Stimulated activated CD8-positive, alpha-beta memory T cell treated with anti-CD3 and anti-CD28 coated beads, Interleukin-15, amount 100 ng/mL, for 48 hours (primary cell): ENCODE data around the gene MAGEA8.
"Not testable (repeated sequence)": the region's sequence is repeated elsewhere in the genome, so short reads cannot be mapped to it uniquely, and the experiment has no call there.

Experiments
- DNase-seq, 2 donors: peaks; one replicate each; pipeline ENCODE4 v3.0.0-alpha.2; 2020; ENCODE audit warnings: low read depth in 2 of 2

Gene MAGEA8

GRCh38 chrX:149903889-149904748 lies 23.1 kb downstream of the MAGEA8 start:
- DNase-seq, result no peak

DNA sequence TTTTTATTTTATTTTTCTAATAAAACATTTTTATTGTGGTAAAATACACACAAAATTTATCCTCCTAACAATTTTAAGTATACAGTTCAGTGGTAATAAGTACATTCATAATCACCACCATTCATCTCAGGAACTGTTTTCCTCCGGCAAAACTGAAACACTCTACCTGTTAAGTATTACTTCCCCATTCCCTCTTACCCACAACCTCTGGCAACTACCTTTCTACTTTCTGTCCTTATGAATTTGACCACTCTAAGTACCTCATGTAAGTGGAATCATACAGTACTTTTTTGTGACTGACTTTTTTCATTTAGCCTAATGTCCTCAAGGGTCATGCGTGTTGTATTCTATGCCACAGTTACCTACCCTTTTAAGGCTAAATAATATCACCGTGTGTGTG lies 27.3 kb downstream of the MAGEA8 start:
- DNase-seq, result no peak

DNA sequence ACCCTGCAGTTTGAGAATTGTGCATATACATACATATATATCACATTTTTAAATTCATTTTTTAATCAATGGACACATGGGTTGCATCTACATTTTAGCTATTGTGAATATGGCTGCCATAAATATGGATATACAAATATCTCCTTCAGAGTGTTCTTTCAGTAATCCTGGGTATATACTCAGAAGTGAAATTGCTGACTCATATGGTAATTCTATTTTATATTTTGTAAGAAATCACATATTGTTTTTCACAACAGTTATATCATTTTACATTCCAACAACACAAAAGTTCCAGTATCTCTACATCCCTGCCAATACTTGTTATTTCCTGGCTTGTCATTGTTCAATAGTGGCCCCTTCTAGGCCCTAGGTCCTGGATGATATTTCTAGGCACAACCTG lies 27.7 kb downstream of the MAGEA8 start:
- no peak for DNase-seq

GRCh38 chrX:149909324-149910177 lies 28.6 kb downstream of the MAGEA8 start:
- DNase-seq, result no peak

- DNase-seq, result no peak
Measured at GRCh38 chrX:149910178-149910695, 29.3 kb downstream of the MAGEA8 start.

GRCh38 chrX:149916745-149917392 lies 35.9 kb downstream of the MAGEA8 start:
- no peak for DNase-seq

DNA sequence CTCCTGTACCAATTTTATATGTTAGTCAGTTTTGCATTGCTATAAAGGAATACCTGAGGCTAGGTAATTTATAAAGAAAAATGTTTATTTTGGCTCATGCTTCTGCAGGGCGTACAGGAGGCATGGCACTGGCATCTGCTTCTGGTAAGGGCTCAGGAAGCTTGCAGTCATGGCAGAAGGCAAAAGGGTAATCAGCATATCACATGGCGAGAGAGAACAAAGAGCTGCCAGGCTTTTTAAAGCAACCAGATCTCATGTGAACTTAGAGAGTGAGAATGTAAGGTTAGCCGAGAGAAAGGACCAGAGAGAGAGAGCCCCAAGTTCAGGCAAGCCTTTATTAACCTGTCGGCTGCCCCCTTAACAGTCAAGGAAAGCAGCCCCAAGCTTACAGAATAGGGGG lies 42.9 kb downstream of the MAGEA8 start:
- DNase-seq, result not testable (repeated sequence)

- not testable (repeated sequence) for DNase-seq
Measured at GRCh38 chrX:149924434-149924833, 43.5 kb downstream of the MAGEA8 start.

DNA sequence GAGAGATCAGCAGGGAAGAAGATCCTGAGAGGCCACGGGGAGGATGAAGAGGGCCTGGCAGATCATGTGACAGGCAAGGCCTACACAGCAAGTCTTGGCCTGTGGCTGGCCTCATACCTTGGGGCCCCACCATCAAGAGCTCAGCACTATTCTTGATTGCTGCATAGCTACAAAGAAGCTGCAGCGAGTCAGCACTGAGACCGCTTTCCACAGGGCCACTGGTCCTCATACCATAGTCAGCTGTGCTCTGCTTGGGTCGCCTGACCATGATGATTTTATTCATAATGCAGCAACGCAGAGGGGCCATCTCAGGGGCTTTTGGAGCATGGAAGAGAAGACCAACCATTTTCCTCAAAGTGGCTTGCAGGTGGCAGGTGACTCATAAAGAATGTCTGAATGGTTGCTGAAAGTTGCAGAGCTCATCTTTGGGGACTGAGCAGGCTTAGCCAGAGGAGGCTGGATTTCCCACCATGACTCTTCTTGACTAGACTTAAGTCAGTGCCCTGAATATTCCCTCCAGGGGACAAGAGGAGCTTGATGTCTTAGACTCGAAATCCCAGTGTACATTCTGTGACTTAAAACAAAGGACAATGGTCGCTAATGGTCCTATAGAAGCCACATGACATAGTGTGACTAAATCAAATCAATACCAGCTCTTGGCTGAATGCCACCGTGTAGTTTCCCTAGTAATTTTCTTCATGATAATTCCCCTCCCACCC lies 46.4 kb downstream of the MAGEA8 start:
- not testable (repeated sequence) for DNase-seq

DNA sequence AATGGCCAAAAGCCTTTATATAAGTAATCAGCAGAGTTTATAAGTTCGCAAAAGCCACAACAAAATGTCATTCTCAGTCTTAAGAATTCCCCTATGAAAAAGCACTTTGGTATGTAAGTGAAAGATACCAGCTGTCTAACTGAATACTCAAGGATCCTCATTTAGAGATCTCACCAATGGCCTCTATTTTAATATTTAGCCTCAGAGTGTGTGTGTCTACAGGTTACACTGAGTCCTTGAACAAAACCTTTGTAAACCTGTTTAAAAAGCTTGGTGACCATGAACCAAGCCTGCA lies 46.9 kb downstream of the MAGEA8 start:
- DNase-seq, result not testable (repeated sequence)

GRCh38 chrX:149928635-149929034 lies 47.7 kb downstream of the MAGEA8 start:
- DNase-seq, result not testable (repeated sequence)

- not testable (repeated sequence) for DNase-seq
Measured at GRCh38 chrX:149929400-149929799, 48.4 kb downstream of the MAGEA8 start, which contains the start of gene HSFX4. Gene HSFX4 (plus strand): TSS chrX:149929573. CDS start chrX:149929645, 72 bp downstream.

DNA sequence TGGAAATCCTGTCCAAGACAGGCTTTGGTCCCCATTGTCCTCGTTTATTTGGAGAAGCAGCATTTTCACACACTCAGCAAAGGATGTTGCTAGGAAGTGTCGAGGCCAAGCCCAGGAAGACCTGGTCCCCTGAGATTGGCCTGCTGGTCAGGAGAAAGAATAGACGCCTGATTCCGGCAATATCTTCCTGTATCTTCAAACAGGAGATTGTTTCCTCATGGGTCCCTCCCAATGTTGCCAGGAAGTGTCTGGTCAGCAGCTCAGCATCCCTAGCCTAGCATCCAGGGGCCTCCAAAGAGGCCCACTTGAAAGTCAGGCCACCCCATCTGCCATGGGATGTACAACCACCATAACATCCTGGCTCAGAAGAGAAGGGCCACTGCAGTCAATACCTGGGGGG lies 50.4 kb downstream of the MAGEA8 start:
- not testable (repeated sequence) for DNase-seq

DNA sequence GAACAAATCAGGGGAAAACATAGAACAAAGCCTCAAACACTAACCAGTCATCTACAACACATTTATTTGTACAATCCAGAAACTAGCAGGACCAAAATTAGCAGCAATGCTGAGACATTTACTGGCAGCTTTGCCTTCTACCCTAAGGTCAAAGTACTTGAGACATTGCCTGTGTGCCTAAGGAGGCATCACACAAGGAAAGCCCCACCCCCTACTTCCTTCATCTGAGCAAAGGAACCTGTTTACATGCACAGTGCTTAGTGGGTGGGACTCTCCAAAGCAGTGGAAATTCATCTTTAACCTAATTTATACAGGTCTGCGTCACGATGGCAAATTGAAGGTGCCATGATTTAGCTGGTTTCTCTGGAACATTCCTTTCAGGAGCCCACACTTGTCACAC lies 51.2 kb downstream of the MAGEA8 start:
- DNase-seq, result not testable (repeated sequence)

DNA sequence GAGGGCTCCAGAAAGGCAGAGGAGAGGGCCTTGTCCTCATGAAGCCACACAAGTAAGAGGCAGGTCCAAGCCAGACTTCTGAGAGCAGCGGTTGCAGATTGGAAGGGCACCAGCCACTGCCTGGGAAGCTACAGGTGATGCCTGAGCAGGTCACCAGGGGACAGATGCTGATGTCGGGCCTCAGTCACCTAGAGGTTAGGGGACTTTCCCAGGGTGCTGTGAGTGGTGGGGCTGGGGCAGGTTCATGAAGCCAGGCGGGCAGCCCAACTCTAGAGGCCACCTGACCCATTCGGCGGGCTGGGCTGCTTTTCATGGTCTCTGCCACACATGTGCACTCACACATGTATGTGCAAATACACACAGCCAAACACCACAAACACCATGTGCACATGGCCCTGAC lies 52.0 kb downstream of the MAGEA8 start:
- not testable (repeated sequence) for DNase-seq

DNA sequence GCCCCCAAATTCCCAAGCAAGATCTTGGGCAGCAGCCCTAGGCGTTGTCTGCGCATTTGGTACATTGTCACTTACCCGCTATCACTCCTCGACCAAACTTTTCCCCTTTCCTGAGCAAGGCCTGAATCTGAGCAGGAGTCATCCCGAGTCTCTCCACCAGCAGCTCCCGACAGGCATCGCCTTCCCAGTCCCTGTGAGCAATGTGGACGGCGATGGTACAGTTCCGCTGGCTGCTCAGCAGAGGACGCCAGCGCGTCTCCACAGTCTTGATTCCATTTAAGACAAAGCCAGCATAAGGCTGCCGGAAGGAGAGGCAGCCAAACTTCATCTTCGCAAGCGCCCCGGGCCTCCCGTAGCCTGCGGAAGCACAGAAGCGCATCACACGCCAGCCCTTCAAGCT lies 52.6 kb downstream of the MAGEA8 start:
- DNase-seq, result not testable (repeated sequence)
